Stimulated activated CD4-positive, alpha-beta T cell treated with anti-CD3 and anti-CD28 coated beads, Interleukin-4, amount 100 ng/mL, for 4 hours (primary cell): Measurements from ENCODE around the gene LRRC4C.

Experiments used
- DNase-seq, 2 experiments: peaks; one replicate each; pipeline ENCODE4 v3.0.0-alpha.2; 2020

LRRC4C gene

DNA sequence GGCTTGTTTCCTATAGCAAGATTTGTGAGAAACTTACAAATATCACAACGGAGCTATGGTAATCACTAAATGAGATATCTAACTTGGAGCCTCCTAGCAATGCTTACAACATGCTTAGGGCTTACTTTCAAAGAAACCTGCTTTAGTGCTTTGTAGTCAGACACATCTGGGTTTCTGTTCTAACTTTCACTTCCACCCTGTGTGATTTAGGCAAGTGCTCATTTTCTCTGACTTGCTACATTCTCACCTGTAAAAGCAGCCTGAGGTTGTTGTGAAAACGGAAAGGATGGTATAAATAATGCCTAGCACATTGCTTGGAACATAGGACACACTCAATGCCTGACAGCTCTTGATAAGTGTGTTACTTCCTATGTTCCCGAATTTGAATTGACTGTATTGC lies 45.6 kb downstream of the LRRC4C start:
- no peak for DNase-seq

DNA sequence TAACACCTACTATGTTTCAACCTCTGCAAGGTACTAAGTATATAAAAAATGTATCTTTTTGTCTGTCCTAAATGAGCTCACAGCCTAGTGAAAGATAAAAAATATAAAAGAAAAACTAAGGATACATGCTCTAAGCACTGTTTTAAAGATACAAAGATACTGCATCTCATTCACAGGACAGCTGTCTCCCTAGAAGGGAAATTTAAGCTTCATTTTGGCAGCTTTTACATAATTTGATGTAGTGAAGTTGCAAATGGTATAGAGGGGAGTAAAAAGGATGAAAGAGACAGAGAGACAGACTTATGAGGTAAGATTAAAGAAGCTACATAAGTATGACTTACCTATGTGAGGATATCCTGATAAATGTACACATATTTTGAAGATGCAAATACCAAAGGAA lies 53.6 kb downstream of the LRRC4C start:
- no peak for DNase-seq

DNA sequence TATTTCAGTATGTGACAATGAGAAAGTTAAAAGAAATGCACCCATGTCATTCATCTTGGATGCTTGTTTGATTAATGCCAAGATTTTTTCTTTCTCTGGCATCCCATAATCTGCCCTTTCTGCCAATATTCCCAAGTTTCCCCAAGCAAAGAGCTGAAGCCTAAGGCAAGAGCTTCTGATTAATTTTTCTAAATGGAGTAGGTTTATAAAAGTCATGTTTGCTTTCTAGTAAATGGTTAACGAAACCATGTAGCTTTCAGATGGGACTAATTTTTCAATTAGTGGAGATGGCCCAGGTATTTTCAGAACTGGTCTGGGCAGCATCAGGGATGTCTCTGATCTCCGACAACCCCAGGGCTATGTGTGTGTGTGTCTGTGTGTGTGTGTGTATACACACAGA lies 55.3 kb downstream of the LRRC4C start:
- no peak for DNase-seq

DNA sequence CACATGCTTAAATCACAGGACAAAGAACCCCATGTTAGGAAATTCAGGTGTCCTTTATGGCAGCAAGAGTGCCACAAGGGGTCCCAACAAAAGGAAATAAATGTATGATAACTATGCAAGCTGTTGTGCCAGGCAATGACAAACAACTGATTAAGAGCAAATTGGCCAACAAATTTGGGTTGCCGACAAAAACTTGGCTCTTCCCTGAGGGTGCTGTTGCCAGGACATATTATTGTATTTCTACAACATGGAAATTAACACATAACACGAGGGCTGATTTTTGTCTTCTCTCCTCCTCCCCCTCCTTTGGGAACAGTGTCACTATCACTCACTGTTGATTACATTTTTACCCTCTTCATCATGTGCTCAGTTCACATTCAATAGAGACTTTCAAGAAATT lies 56.0 kb downstream of the LRRC4C start:
- DNase-seq, result no peak

DNA sequence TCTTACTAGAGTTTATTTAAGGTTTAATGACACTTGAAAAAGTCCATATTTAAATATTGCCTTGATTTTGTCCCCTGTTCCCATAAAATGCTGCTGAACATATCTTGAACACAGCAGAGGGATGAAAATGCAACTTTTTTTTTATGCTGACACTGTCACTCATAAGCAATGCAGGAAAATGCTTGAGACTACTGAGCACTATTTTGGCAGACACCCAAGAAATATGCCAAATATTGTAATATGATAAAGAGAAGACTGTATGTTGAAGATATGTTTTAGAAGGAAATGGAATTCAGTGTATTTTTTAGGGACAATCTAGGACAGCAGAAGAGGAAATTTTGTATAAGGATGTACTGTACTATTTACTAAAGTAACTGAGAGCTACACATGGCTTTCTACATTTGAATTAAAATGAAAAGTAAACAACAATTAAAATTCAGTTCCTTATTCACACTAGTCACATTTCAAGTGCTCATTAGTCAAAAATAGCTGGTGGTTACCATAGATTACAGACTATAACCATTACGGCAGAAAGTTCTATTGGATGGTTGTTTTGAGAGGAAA lies 58.6 kb downstream of the LRRC4C start:
- no peak for DNase-seq

GRCh38 chr11:41400124-41400523 lies 59.3 kb downstream of the LRRC4C start:
- DNase-seq, result no peak

DNA sequence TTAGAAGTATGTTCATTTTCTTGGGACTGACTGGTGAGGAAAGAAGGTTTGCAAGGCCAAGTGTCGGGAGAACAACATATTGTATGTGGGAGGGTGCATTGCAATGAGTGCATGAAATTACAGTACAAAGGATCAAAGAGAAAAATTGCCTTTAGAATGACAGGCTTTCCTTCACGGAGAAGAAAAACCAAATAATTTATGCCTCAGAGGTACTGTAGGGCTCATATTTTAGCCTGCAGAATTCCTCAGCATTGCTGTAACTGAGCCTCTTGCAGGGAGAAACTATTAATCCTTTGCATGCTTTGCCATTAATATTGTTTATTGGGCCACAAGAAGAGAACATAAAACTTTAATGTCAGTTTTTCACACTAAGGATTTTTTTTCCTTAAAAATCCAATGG lies 60.1 kb downstream of the LRRC4C start:
- no peak for DNase-seq

DNA sequence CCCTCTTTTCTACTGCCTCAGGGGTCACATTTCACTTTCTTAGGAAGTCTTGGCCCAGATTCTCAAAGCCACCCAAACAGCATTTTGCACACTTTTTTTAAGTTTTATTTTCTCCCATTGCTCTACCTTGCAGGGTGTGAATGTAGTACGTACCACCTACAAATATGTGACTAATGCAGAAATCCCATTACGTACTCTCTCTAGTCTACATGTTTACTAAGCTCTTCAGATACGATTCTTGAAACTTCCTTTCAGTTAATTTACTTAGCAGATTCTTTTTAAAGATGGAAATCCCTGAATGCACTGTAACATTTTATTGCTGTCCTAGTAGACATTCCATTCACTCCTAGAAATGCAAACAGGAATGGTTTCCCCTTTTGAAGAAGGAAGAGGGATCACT lies 61.3 kb downstream of the LRRC4C start:
- DNase-seq, result no peak

GRCh38 chr11:41394521-41395195 lies 64.8 kb downstream of the LRRC4C start:
- DNase-seq, result no peak

GRCh38 chr11:41392596-41392995 lies 66.9 kb downstream of the LRRC4C start:
- no peak for DNase-seq

GRCh38 chr11:41389623-41390130 lies 69.8 kb downstream of the LRRC4C start:
- no peak for DNase-seq

- DNase-seq, result no peak
Observed at GRCh38 chr11:41384329-41384728, 75.1 kb downstream of the LRRC4C start.

GRCh38 chr11:41383768-41384167 lies 75.7 kb downstream of the LRRC4C start:
- no peak for DNase-seq

DNA sequence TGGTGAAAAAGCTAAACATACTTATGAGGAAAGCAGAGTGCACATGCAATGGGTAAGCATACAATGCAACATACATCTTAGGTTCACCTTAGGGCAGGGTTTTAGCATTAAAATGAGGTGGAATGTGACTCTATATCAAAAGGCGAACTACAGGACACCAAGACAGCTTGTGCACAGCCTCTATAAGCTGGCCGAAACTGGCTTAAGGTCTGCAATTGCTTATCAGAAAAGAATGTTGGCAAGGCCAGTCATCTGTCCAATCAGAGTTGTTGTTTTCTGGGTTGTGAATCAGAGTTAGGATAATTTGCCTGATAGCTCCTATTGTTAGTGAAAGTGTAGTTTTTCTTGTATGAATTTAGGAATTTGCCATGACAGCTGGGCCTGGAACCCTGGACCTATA lies 76.5 kb downstream of the LRRC4C start:
- no peak for DNase-seq

GRCh38 chr11:41379084-41379483 lies 80.4 kb downstream of the LRRC4C start:
- no peak for DNase-seq

DNA sequence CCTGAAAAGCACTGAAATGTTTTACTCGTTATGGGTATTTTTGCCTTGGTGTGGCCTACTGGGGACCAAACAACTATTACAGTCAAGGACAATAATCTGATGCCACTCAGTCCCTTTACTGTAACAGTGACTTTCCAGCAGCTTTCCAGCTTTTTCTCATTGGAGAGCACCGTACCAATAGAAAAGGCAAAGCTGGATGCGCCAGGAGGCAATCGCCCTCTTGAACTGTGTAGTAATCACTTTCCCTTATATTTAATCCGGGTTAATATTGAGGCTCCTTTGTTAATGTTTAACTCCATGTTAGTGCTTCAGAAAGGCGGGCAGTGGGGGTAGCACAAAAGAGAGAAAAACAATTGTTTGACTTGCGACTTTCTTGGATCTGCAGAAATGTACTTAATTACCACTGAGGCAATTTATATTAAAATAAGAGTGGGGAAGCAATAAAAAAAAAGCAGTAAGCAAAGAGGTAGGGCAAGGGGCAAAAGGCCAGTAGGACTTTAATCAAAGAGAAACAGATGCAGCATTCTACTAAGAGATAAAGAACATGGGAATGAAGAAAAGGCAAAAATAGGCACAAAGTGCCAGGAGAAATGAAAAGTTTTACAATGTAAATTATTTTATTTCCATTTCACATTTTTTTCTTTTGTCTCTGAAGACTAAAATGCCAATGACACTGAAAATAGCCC lies 81.6 kb downstream of the LRRC4C start:
- no peak for DNase-seq

- DNase-seq, result no peak
Observed at GRCh38 chr11:41351825-41352224, 107.6 kb downstream of the LRRC4C start.

GRCh38 chr11:41346042-41346441 lies 113.4 kb downstream of the LRRC4C start:
- DNase-seq, result no peak

- DNase-seq, result no peak
Observed at GRCh38 chr11:41334007-41334933, 125.2 kb downstream of the LRRC4C start.

DNA sequence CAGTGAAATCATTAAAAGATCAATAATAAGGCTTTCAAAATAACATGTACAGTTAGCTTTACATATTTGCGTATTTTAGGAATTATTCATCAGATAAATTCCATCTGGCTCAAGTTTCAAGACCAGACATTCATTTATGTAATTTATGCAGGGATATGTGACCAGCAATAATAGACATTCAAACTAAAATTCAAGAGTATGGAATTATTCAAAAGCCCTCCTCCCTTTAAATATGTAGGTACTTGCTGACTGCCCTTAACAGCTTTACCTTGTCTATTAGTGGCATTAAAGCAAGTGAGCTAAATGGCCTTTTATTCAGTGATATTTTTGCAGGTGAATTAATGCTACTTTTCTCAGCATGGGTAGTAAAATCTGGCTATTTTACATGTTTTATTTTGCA lies 126.1 kb downstream of the LRRC4C start:
- DNase-seq, result no peak

- DNase-seq, result no peak
Observed at GRCh38 chr11:41328324-41328723, 131.1 kb downstream of the LRRC4C start.

DNA sequence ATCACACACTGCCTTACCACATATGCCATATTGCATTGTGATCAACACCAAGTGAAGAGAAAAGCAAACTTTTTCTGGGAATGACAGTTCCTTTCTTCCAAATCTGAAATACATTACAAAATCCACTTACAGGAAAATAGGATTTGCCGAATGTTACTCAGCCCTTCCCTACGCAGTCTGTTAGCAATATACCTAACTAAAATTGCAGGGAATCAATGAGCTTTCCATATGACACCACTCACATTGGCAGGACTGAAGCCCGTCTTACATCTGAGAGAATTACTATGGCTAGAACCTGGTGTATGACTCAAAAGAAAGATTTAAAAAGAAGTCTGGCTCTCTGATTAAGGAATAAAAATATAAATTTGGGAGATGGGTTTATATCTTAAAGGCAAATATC lies 136.0 kb downstream of the LRRC4C start:
- DNase-seq, result no peak

- no peak for DNase-seq
Observed at GRCh38 chr11:41320653-41321052, 138.8 kb downstream of the LRRC4C start.
